ENCODE data around the gene RBM28. TPM values are rescaled to one million over a fixed set of nuclear protein-coding genes. Genes with fewer than 3 reads are reported as not detected.

RBM28 gene
- polyA plus RNA-seq, 2 of the 4 experiments (the other 2 are of a cell fraction): 77.3 to 79.5 TPM

DNA sequence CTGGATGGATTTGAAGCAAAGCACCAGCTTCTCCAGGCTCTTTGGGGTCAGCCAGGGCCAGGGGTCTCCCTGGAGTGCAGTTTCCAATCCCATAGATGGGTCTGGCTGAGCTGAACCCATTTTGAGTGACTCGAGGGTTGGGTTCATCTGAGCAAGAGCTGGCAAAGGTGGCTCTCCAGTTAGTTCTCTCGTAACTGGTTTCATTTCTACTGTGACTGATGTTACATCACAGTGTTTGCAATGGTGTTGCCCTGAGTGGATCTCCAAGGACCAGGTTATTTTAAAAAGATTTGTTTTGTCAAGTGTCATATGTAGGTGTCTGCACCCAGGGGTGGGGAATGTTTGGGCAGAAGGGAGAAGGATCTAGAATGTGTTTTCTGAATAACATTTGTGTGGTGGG lies 88.4 kb downstream of the RBM28 start:
- Histone ChIP-seq H3K4me3 (no peak overlapping the region), H3K4me1 (peaks cover 4% of the 10 kb centered on the region; the same call in 1 of the 3 replicates), H3K9me3 (no peaks in the 10 kb centered on the region), H3K27ac (no peak overlapping the region), H3K4me2 (no peak overlapping the region)
- ChIA-PET CTCF (interaction anchor here (1.7 kb wide), 1 partner anchor 10 kb away, joined by 4 read pairs; no protein-coding TSS in a partner anchor), POLR2A (no interaction called here)
- TF ChIP-seq HOXB13 (CRISPR knock-in tag; IDR thresholded peaks at IDR 0.05; ENCODE audit: low read depth): no peak
- WGBS (ENCODE audit: missing lambda C conversion rate): 39% methylated on average over 2 of the region's 2 CpGs
- ATAC-seq: no peak
- no peak for DNase-seq (ENCODE audit: low read depth in 1 of 2, low spot score in 1 of 2)
- FAIRE-seq: no peak

DNA sequence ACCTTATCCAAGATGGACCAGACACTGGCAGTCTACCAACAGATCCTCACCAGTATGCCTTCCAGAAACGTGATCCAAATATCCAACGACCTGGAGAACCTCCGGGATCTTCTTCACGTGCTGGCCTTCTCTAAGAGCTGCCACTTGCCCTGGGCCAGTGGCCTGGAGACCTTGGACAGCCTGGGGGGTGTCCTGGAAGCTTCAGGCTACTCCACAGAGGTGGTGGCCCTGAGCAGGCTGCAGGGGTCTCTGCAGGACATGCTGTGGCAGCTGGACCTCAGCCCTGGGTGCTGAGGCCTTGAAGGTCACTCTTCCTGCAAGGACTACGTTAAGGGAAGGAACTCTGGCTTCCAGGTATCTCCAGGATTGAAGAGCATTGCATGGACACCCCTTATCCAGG lies 89.2 kb downstream of the RBM28 start:
- H3K4me3 ChIP-seq: no peak overlapping the region
- no peak overlapping the region for H3K27ac ChIP-seq
- H3K4me2 ChIP-seq: no peak overlapping the region
- 13% methylated on average over 5 of the region's 5 CpGs for WGBS (ENCODE audit: missing lambda C conversion rate)
- TF ChIP-seq SMC3 (IDR thresholded peaks at IDR 0.05) (no peak), FOSL2 (IDR thresholded peaks at IDR 0.05) (no peak), FOSL2 (CRISPR knock-in tag; IDR thresholded peaks at IDR 0.05) (no peak), HOXB13 (CRISPR knock-in tag; IDR thresholded peaks at IDR 0.05; ENCODE audit: low read depth) (no peak), EHF (CRISPR knock-in tag; IDR thresholded peaks at IDR 0.05) (no peak), HDAC2 (IDR thresholded peaks at IDR 0.05) (no peak), USF2 (IDR thresholded peaks at IDR 0.05) (no peak), JUNB (IDR thresholded peaks at IDR 0.05) (no peak), BHLHE40 (IDR thresholded peaks at IDR 0.05; ENCODE audit: low read depth, low read length) (no peak), PHF8 (IDR thresholded peaks at IDR 0.05; ENCODE audit: borderline replicate concordance, low read depth) (no peak)
- TF ChIP-seq, protein P1, sequence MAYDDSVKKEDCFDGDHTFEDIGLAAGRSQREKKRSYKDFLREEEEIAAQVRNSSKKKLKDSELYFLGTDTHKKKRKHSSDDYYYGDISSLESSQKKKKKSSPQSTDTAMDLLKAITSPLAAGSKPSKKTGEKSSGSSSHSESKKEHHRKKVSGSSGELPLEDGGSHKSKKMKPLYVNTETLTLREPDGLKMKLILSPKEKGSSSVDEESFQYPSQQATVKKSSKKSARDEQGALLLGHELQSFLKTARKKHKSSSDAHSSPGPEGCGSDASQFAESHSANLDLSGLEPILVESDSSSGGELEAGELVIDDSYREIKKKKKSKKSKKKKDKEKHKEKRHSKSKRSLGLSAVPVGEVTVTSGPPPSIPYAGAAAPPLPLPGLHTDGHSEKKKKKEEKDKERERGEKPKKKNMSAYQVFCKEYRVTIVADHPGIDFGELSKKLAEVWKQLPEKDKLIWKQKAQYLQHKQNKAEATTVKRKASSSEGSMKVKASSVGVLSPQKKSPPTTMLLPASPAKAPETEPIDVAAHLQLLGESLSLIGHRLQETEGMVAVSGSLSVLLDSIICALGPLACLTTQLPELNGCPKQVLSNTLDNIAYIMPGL (CRISPR knock-in tag; IDR thresholded peaks at IDR 0.05; ENCODE audit: borderline replicate concordance): no peak
- TF ChIP-seq, protein P2, sequence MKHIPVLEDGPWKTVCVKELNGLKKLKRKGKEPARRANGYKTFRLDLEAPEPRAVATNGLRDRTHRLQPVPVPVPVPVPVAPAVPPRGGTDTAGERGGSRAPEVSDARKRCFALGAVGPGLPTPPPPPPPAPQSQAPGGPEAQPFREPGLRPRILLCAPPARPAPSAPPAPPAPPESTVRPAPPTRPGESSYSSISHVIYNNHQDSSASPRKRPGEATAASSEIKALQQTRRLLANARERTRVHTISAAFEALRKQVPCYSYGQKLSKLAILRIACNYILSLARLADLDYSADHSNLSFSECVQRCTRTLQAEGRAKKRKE (CRISPR knock-in tag; IDR thresholded peaks at IDR 0.05; ENCODE audit: low read depth): no peak
- TF ChIP-seq, protein P3, sequence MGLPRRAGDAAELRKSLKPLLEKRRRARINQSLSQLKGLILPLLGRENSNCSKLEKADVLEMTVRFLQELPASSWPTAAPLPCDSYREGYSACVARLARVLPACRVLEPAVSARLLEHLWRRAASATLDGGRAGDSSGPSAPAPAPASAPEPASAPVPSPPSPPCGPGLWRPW (IDR thresholded peaks at IDR 0.05): no peak
- ATAC-seq (no peak), DNase-seq (ENCODE audit: low read depth in 1 of 2, low spot score in 1 of 2) (no peak), FAIRE-seq (no peak)
- peaks cover 4% of the 10 kb centered on the region; the same call in 1 of the 3 replicates for H3K4me1 ChIP-seq
- POLR2A ChIA-PET: no interaction called here
- H3K9me3 ChIP-seq: no peaks in the 10 kb centered on the region; the same call in 2 of the 3 replicates
- CTCF ChIA-PET: interaction anchor here (1.7 kb wide), 1 partner anchor 9 kb away, joined by 4 read pairs; no protein-coding TSS in a partner anchor

- Histone ChIP-seq H3K4me1 (no peaks in the 10 kb centered on the region), H3K4me3 (no peak overlapping the region), H3K4me2 (no peak overlapping the region), H3K9me3 (no peaks in the 10 kb centered on the region; the same call in 2 of the 3 replicates), H3K27ac (no peak overlapping the region)
- FAIRE-seq: no peak
- no peak for DNase-seq (ENCODE audit: low read depth in 1 of 2, low spot score in 1 of 2)
- TF ChIP-seq HOXB5 (CRISPR knock-in tag; IDR thresholded peaks at IDR 0.05) (no peak), FOSL2 (IDR thresholded peaks at IDR 0.05) (no peak), FOSL2 (CRISPR knock-in tag; IDR thresholded peaks at IDR 0.05) (no peak), HDAC2 (IDR thresholded peaks at IDR 0.05) (no peak), MAFK (IDR thresholded peaks at IDR 0.05; ENCODE audit: partially characterized antibody) (no peak), EHMT2 (IDR thresholded peaks at IDR 0.05; ENCODE audit: low read depth) (no peak), MAZ (IDR thresholded peaks at IDR 0.05; ENCODE audit: borderline replicate concordance, low read depth, low read length) (no peak), SREBF2 (IDR thresholded peaks at IDR 0.05) (no peak), HEYL (CRISPR knock-in tag; IDR thresholded peaks at IDR 0.05) (no peak), E2F6 (IDR thresholded peaks at IDR 0.05; ENCODE audit: borderline replicate concordance, low read depth) (no peak), PHF8 (IDR thresholded peaks at IDR 0.05; ENCODE audit: borderline replicate concordance, low read depth) (no peak)
- TF ChIP-seq, protein P3 (IDR thresholded peaks at IDR 0.05): no peak
- no peak for ATAC-seq
- WGBS (ENCODE audit: missing lambda C conversion rate): 64% methylated on average over 6 of the region's 8 CpGs
- ChIA-PET CTCF (interaction anchor here (1.2 kb wide), 1 partner anchor 44 kb away, joined by 3 read pairs; no protein-coding TSS in a partner anchor), POLR2A (no interaction called here)
Measured at GRCh38 chr7:128253701-128254100, 90.0 kb downstream of the RBM28 start.

Data from A549 (cell line).